ENCODE measurements around the gene CPAMD8. TPM values are rescaled to one million over a fixed set of nuclear protein-coding genes. Genes with fewer than 3 reads are reported as not detected.
A peak's percentile ranks its signal among the peaks of the same experiment; 100 is the strongest.

CPAMD8 gene
- total and polyA plus RNA-seq, 9 of the 15 experiments (the other 6 are each of a cell fraction or from before 2014, with no cell fraction given), result 0.20 to 2.1 (median 1.3) TPM

DNA sequence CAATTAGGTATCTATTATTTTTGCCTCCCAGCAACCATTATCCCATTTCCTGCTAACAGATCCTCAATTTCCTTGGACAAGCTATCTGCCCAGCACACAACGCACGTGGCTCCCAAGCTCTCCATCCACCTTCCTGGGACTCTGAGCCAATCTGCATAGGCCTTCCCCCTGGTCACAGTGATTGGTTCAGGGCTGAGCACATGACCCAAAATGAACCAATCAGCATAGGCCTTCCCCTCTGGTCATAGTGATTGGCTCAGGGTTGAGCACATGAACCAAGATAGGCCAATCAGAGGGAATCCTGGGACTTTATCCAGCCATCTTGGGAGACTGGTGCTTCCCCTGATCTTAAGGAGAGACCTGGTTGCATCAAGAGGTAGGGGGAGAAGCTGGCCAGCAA, 5.8 kb downstream of the CPAMD8 start:
- Histone ChIP-seq H3K4me1 (replicated peaks in 1 of 2; ENCODE audit: control insufficient read depth in 2 of 2, insufficient read depth in 2 of 2, low read length in 2 of 2) (no peaks in the 10 kb centered on the region), H3K36me3 (ENCODE audit: control insufficient read depth, insufficient read depth, low read length) (no peaks in the 10 kb centered on the region), H3K9me1 (ENCODE audit: control insufficient read depth, insufficient read depth, low read length) (no peaks in the 10 kb centered on the region), H3K9me3 (replicated peaks; ENCODE audit: control insufficient read depth, insufficient read depth, low read depth, low read length) (peaks cover 2% of the 10 kb centered on the region; the same call in 1 of the 2 replicates), H3K79me2 (ENCODE audit: control insufficient read depth, insufficient read depth, low read length) (no peaks in the 10 kb centered on the region), H3K4me2 (ENCODE audit: insufficient read depth, low read length) (no peak overlapping the region), H3K9ac (ENCODE audit: insufficient read depth in 1 of 2, low read depth in 2 of 2, low read length in 2 of 2) (no peak overlapping the region), H3K4me3 (no peak overlapping the region), H3K27ac (ENCODE audit: extremely low read depth, low read depth, low read length) (no peak overlapping the region), H2AFZ (ENCODE audit: low read depth, low read length) (peak overlapping the region; percentile 26; the same call in 1 of the 2 replicates), H3K27me3 (ENCODE audit: control insufficient read depth in 2 of 2, insufficient read depth in 2 of 2, low read length in 2 of 2) (peaks cover 9 to 11% of the 10 kb centered on the region in 2 experiments; a peak in 4 of 5 replicates), H4K20me1 (replicated peaks; ENCODE audit: control insufficient read depth, insufficient read depth, low read length) (no peaks in the 10 kb centered on the region)
- no TSS peak for BruUV-seq (replicated peaks)
- CTCF ChIA-PET (ENCODE audit: low intra/inter-chr PET ratio), result no interaction called here
- POLR2A ChIA-PET, result interaction anchor here (0.6 to 1.5 kb wide), 4 partner anchors 11 to 313 kb away, joined by 3 to 4 read pairs (median 3); no protein-coding TSS in a partner anchor
- 50% methylated on average over 2 of the region's 2 CpGs for WGBS (ENCODE audit: insufficient coverage, low coverage, missing lambda C conversion rate)
- intact Hi-C loops (cut with micrococcal nuclease) (no loop called here), in situ Hi-C loops (cut with MboI) (no loop called here)
- FAIRE-seq, result peak; percentile 85
- ATAC-seq, result peak; percentile 96
- DNase-seq (ENCODE audit: extremely low read depth in 1 of 4, low spot score in 3 of 4), result peak; percentile 53 to 78 (median 70)
- TF ChIP-seq MCM3 (IDR thresholded peaks at IDR 0.05) (no peak), TBL1XR1 (IDR thresholded peaks at IDR 0.05; ENCODE audit: low read length in 2 of 2) (no peak), RBM14 (IDR thresholded peaks at IDR 0.05; ENCODE audit: borderline replicate concordance, insufficient read depth, low read depth, low read length) (no peak), CBX3 (IDR thresholded peaks at IDR 0.05; ENCODE audit: borderline replicate concordance in 1 of 2, low read length in 2 of 2) (peak in 1 of 2 experiments; percentile 71; a peak in 1 of 3 replicates), MAFG (tag; conservative IDR thresholded peaks at IDR 0.05) (no peak), SETDB1 (IDR thresholded peaks at IDR 0.05; ENCODE audit: low read length) (no peak), RBBP5 (IDR thresholded peaks at IDR 0.05; ENCODE audit: borderline replicate concordance, insufficient read depth, low read length, poor library complexity, severe bottlenecking) (no peak), RB1 (IDR thresholded peaks at IDR 0.05; ENCODE audit: low read depth) (no peak), ERF (CRISPR knock-in tag; IDR thresholded peaks at IDR 0.05) (no peak), SMC3 (conservative IDR thresholded peaks at IDR 0.05; ENCODE audit: insufficient read depth, low read depth, low read length) (no peak), MBD2 (IDR thresholded peaks at IDR 0.05; ENCODE audit: borderline replicate concordance, low read depth) (0 out of 2 replicates have a peak, but pooled peaks have one; percentile 27), CAMTA2 (CRISPR knock-in tag; conservative IDR thresholded peaks at IDR 0.05) (no peak), NFRKB (IDR thresholded peaks at IDR 0.05; ENCODE audit: low read depth) (no peak), FOS (IDR thresholded peaks at IDR 0.05; ENCODE audit: extremely low read depth, insufficient read length) (peak; percentile 75), ZZZ3 (IDR thresholded peaks at IDR 0.05) (no peak), RBM25 (IDR thresholded peaks at IDR 0.05; ENCODE audit: low read depth, low read length, severe bottlenecking) (peak; percentile 59), KAT8 (IDR thresholded peaks at IDR 0.05; ENCODE audit: low read depth) (no peak), CBFA2T2 (conservative IDR thresholded peaks at IDR 0.05) (peak; percentile 43; the same call in 1 of the 2 replicates), RAD51 (IDR thresholded peaks at IDR 0.05; ENCODE audit: borderline replicate concordance, low read depth) (peak; percentile 88), ASH1L (IDR thresholded peaks at IDR 0.05; ENCODE audit: borderline replicate concordance, low read depth, partially characterized antibody) (peak; percentile 74), SMARCC2 (IDR thresholded peaks at IDR 0.05; ENCODE audit: low read depth) (no peak)
- TF ChIP-seq, protein P1, sequence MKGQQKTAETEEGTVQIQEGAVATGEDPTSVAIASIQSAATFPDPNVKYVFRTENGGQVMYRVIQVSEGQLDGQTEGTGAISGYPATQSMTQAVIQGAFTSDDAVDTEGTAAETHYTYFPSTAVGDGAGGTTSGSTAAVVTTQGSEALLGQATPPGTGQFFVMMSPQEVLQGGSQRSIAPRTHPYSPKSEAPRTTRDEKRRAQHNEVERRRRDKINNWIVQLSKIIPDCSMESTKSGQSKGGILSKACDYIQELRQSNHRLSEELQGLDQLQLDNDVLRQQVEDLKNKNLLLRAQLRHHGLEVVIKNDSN (CRISPR knock-in tag; IDR thresholded peaks at IDR 0.05), result peak; percentile 94
